Neuronal stem cell (in vitro differentiated cells): ENCODE data around the gene TGFBRAP1.

ENCODE experiments used
- DNase-seq: peaks from one replicate; pipeline ENCODE4 v3.0.0-alpha.2; 2013; ENCODE audit warnings: low spot score
- H2AFZ ChIP-seq: one replicate; pipeline ENCODE4 v1.6.1; 2013; ENCODE audit warnings: mild to moderate bottlenecking, low read length, inconsistent platforms
- H2AK5ac ChIP-seq: 2 replicates; pipeline ENCODE4 v1.6.1; 2013; ENCODE audit warnings: low read depth, mild to moderate bottlenecking, inconsistent platforms, low read length, moderate library complexity, mixed read lengths
- H2BK120ac ChIP-seq: 2 replicates; pipeline ENCODE4 v1.6.1; 2013; ENCODE audit warnings: low read depth, mild to moderate bottlenecking, inconsistent platforms, low read length, moderate library complexity, mixed read lengths
- H2BK12ac ChIP-seq: one replicate; pipeline ENCODE4 v1.6.1; 2013; ENCODE audit warnings: low read length, inconsistent platforms
- H2BK15ac ChIP-seq: 2 replicates; pipeline ENCODE4 v1.6.1; 2013; ENCODE audit warnings: mild to moderate bottlenecking, low read length, inconsistent platforms, mixed read lengths
- H2BK5ac ChIP-seq: one replicate; pipeline ENCODE4 v1.6.1; 2013; ENCODE audit warnings: inconsistent platforms, mild to moderate bottlenecking, low read length, moderate library complexity
- H3K14ac ChIP-seq: one replicate; pipeline ENCODE4 v1.6.1; 2013; ENCODE audit warnings: low read length, inconsistent platforms
- H3K18ac ChIP-seq: 2 replicates; pipeline ENCODE4 v1.6.1; 2013; ENCODE audit warnings: low read length, inconsistent platforms
- H3K23ac ChIP-seq: 2 replicates; pipeline ENCODE4 v1.6.1; 2013; ENCODE audit warnings: low read depth, mild to moderate bottlenecking, mixed read lengths, low read length, inconsistent platforms; ENCODE audit not compliant: poor library complexity
- H3K27ac ChIP-seq: replicated peaks from 3 replicates; pipeline ENCODE4 v1.5.1; 2013; ENCODE audit warnings: low read length, inconsistent platforms
- H3K27me3 ChIP-seq, 3 experiments: 2 replicates each; pipeline ENCODE4 v1.6.1; 2013; ENCODE audit warnings: low read length in 3 of 3, mild to moderate bottlenecking in 2 of 3, inconsistent platforms in 1 of 3, low read depth in 1 of 3, mixed read lengths in 1 of 3, moderate library complexity in 1 of 3; ENCODE audit not compliant: control insufficient read depth in 3 of 3, insufficient read depth in 3 of 3
- H3K36me3 ChIP-seq, 2 donors: replicated peaks in 1 of 2; 2 replicates each; pipeline ENCODE4 v1.6.1; 2013; ENCODE audit warnings: low read length in 2 of 2; ENCODE audit not compliant: control insufficient read depth in 2 of 2, insufficient read depth in 2 of 2
- H3K4ac ChIP-seq: 2 replicates; pipeline ENCODE4 v1.6.1; 2013; ENCODE audit warnings: inconsistent platforms, mild to moderate bottlenecking, low read length, moderate library complexity
- H3K4me1 ChIP-seq, 2 donors: 1 replicate in 1 of 2; 2 replicates in 1 of 2; pipeline ENCODE4 v1.6.1; 2013; ENCODE audit warnings: low read length in 2 of 2, low read depth in 1 of 2; ENCODE audit not compliant: control insufficient read depth in 2 of 2, insufficient read depth in 1 of 2
- H3K4me2 ChIP-seq: one replicate; pipeline ENCODE4 v1.6.1; 2013; ENCODE audit warnings: mild to moderate bottlenecking, low read length, inconsistent platforms; ENCODE audit not compliant: insufficient read depth, poor library complexity, severe bottlenecking
- H3K4me3 ChIP-seq, 2 donors: 2 replicates each; pipeline ENCODE4 v1.5.1; 2013; ENCODE audit warnings: low read length in 2 of 2, mild to moderate bottlenecking in 2 of 2, inconsistent platforms in 1 of 2, moderate library complexity in 1 of 2
- H3K79me1 ChIP-seq: one replicate; pipeline ENCODE4 v1.6.1; 2013; ENCODE audit warnings: low read depth, mild to moderate bottlenecking, inconsistent platforms, low read length, moderate library complexity
- H3K9ac ChIP-seq: one replicate; pipeline ENCODE4 v1.6.1; 2013; ENCODE audit warnings: mild to moderate bottlenecking, low read depth, low read length, inconsistent platforms; ENCODE audit not compliant: poor library complexity
- H3K9me3 ChIP-seq, 2 donors: replicated peaks in 1 of 2; 2 replicates each; pipeline versions ENCODE3 to v1.6.1; 2013; ENCODE audit warnings: low read length in 2 of 2, mild to moderate bottlenecking in 2 of 2, inconsistent platforms in 1 of 2, low read depth in 1 of 2, mixed read lengths in 1 of 2, moderate library complexity in 1 of 2; ENCODE audit not compliant: control insufficient read depth in 2 of 2, insufficient read depth in 1 of 2
- H4K8ac ChIP-seq: one replicate; pipeline ENCODE4 v1.6.1; 2013; ENCODE audit warnings: low read depth, mild to moderate bottlenecking, inconsistent platforms, low read length, moderate library complexity
- H4K91ac ChIP-seq: one replicate; pipeline ENCODE4 v1.6.1; 2013; ENCODE audit warnings: low read length, low read depth, mild to moderate bottlenecking, inconsistent platforms; ENCODE audit not compliant: poor library complexity
- WGBS, 2 donors: extraction: QIAGEN DNeasy Blood & Tissue Kit; methylation state at CpG; one replicate each; pipeline ENCODE4 v1.1.7; 2013; ENCODE audit warnings: missing lambda C conversion rate in 2 of 2, mixed read lengths in 1 of 2; ENCODE audit not compliant: insufficient read length in 2 of 2, insufficient replicate concordance in 1 of 2; ENCODE audit errors: extremely low coverage in 2 of 2; 5-methylcytosine and 5-hydroxymethylcytosine counted together

Gene TGFBRAP1

DNA sequence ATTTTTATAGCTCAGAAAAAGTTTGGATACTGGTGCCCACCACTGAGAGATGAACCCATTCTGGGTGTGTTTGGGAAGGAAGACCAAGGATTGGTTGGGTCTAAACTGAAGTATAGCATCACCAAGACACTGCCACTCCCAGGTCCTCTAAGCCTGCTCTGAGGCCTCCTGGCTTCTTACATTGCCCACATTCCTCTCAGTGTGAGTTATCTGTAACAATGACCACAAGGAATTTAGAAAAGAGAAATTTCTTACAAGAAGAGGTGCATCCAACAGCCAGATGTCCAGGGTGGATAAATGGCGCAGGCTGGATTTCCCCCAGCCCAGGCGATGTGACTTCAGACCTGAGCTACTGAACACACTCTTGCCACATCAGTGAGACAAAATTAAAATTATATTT, 89.6 kb downstream of the TGFBRAP1 start:
- Histone ChIP-seq H2BK15ac (no peak overlapping the region), H2BK12ac (no peak overlapping the region), H2AFZ (no peak overlapping the region), H3K4me3 (no peak overlapping the region), H2AK5ac (no peak overlapping the region), H3K36me3 (no peaks in the 10 kb centered on the region), H3K27me3 (no peaks in the 10 kb centered on the region), H4K91ac (no peak overlapping the region), H4K8ac (no peak overlapping the region), H3K27ac (no peak overlapping the region), H3K14ac (no peak overlapping the region), H3K9ac (no peak overlapping the region), H3K79me1 (no peaks in the 10 kb centered on the region), H3K4ac (no peak overlapping the region), H2BK120ac (no peak overlapping the region), H3K4me2 (no peak overlapping the region), H3K18ac (no peak overlapping the region), H3K4me1 (peaks cover 2 to 6% of the 10 kb centered on the region in 2 donors), H3K23ac (no peak overlapping the region), H3K9me3 (no peaks in the 10 kb centered on the region), H2BK5ac (no peak overlapping the region)
- DNase-seq, result no peak
- WGBS, 2 donors, result no CpG with 5 or more reads among the region's 2 CpGs

DNA sequence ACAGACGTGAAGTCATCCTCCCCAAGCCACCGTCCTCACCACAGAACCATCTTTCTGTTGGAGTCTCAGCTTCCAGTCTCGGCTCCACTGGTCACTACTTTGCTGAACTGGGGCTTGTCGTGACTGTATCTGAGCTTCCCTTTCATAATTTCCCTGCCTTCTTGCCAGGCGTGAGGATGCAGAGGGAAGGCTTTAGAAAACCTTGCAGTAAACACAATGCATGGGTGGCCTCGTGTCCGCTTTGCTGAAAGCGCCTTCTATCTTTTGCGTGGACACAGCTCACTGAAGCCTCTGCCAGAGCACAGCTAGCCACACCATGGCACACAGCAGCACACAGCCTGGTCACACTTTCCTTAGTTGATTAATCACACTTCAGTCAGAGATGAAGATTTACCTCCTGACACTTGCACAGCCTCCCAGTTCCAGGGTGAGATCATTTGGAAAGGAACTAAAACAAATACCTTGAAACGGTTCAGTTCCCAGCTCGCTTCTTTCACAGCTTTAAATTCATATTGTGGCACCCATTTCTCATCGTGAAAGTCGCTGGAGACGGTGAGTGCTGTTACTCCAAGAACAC, 90.8 kb downstream of the TGFBRAP1 start:
- DNase-seq, result no peak
- Histone ChIP-seq H2AFZ (peak overlapping the region; percentile 25), H4K8ac (no peak overlapping the region), H3K36me3 (no peaks in the 10 kb centered on the region), H3K4me2 (no peak overlapping the region), H3K79me1 (no peaks in the 10 kb centered on the region), H3K9ac (no peak overlapping the region), H3K14ac (no peak overlapping the region), H3K18ac (no peak overlapping the region), H3K4me1 (peaks cover 2 to 6% of the 10 kb centered on the region in 2 donors), H2BK12ac (no peak overlapping the region), H3K4ac (no peak overlapping the region), H2BK15ac (no peak overlapping the region), H2AK5ac (no peak overlapping the region), H3K27ac (no peak overlapping the region), H3K23ac (no peak overlapping the region), H2BK5ac (no peak overlapping the region), H3K9me3 (peaks cover 0 to 3% of the 10 kb centered on the region in 2 donors), H4K91ac (no peak overlapping the region), H3K27me3 (no peaks in the 10 kb centered on the region), H3K4me3 (no peak overlapping the region), H2BK120ac (no peak overlapping the region)
- no CpG with 5 or more reads among the region's 14 CpGs for WGBS, 2 donors

DNA sequence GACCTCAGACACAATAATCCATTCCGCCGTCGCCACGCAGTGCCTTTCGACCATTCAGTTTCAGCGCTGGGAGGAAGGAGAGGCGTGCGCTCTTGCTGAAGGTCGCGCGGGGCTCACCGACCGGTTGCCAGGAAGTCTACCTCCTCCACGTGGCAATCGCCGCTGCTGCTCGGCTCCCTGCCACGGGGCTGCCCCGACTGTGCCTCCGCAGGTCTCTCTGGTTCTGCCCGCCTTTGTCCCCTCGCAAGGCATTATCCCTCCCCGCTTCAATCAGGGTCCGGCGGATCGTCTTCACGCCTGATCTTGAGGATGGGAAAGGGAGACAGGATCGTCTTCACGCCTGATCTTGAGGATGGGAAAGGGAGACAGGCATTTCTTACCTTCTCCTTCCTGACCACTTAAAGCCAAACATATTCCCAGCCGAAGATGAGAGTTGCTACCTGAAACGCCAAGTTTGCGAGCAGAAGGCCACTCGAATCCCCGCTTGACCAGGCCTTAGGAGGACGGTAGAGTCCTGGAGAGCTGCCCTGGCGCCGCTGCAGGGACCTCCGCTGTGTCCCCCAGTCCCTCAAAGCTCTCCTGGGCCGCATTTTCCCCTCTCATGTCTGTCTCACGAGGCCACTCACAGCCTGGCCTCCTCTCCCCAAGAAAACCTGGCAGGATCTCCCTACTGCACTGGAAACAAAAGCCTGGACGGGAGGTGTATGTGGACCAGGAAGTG, 92.3 kb downstream of the TGFBRAP1 start:
- no peak overlapping the region for H3K14ac ChIP-seq
- WGBS, 2 donors, result no CpG with 5 or more reads among the region's 41 CpGs
- no peak overlapping the region for H4K8ac ChIP-seq
- peaks cover 0 to 3% of the 10 kb centered on the region in 2 donors for H3K9me3 ChIP-seq
- no peak overlapping the region for H3K4me3 ChIP-seq
- H2BK15ac ChIP-seq, result peak overlapping the region; percentile 42
- H3K27me3 ChIP-seq, result no peaks in the 10 kb centered on the region
- no peak overlapping the region for H2BK12ac ChIP-seq
- H4K91ac ChIP-seq, result no peak overlapping the region
- H3K4me1 ChIP-seq, result peaks cover 2 to 6% of the 10 kb centered on the region in 2 donors
- H3K79me1 ChIP-seq, result no peaks in the 10 kb centered on the region
- peak overlapping the region; percentile 46 for H3K18ac ChIP-seq
- H2AK5ac ChIP-seq, result peak overlapping the region; percentile 12
- H3K4ac ChIP-seq, result no peak overlapping the region
- no peak overlapping the region for H2BK120ac ChIP-seq
- H2AFZ ChIP-seq, result peak overlapping the region; percentile 76
- H3K9ac ChIP-seq, result no peak overlapping the region
- no peak overlapping the region for H3K4me2 ChIP-seq
- H3K23ac ChIP-seq, result no peak overlapping the region
- no peak overlapping the region for H2BK5ac ChIP-seq
- H3K27ac ChIP-seq, result no peak overlapping the region
- no peaks in the 10 kb centered on the region for H3K36me3 ChIP-seq
- DNase-seq, result no peak

DNA sequence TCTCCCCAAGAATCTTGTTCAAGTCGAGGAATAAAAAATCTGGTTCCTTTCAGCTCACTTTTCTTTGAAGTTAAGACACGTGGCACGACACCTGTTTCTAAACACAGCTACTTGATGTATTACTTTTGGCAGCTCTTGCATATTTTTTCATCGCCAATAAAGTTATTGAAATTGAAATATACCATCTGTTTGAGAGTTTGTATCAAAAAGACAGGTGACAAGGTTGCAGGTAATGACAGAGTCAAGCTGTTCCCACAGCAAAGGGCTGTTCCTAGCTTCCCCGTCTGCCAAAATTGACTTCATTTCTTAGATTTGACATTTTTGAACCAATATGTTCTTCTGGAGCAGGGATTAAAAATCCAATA, 93.5 kb downstream of the TGFBRAP1 start:
- H3K9ac ChIP-seq, result no peak overlapping the region
- no peak overlapping the region for H3K4ac ChIP-seq
- H3K27me3 ChIP-seq, result no peaks in the 10 kb centered on the region
- no peak overlapping the region for H3K23ac ChIP-seq
- no peak overlapping the region for H4K91ac ChIP-seq
- H3K36me3 ChIP-seq, result no peaks in the 10 kb centered on the region
- no peak overlapping the region for H4K8ac ChIP-seq
- no CpG with 5 or more reads among the region's 5 CpGs for WGBS, 2 donors
- no peak overlapping the region for H2BK5ac ChIP-seq
- H3K4me3 ChIP-seq, result no peak overlapping the region
- no peaks in the 10 kb centered on the region for H3K79me1 ChIP-seq
- H2AFZ ChIP-seq, result peak overlapping the region; percentile 55
- no peak overlapping the region for H2BK120ac ChIP-seq
- no peak overlapping the region for H2BK15ac ChIP-seq
- H2AK5ac ChIP-seq, result no peak overlapping the region
- peaks cover 0 to 3% of the 10 kb centered on the region in 2 donors for H3K9me3 ChIP-seq
- H3K4me1 ChIP-seq, result peaks cover 2 to 6% of the 10 kb centered on the region in 2 donors
- no peak overlapping the region for H2BK12ac ChIP-seq
- H3K18ac ChIP-seq, result no peak overlapping the region
- H3K27ac ChIP-seq, result no peak overlapping the region
- H3K4me2 ChIP-seq, result no peak overlapping the region
- DNase-seq, result no peak
- no peak overlapping the region for H3K14ac ChIP-seq
